GM20000 (cell line): ENCODE data around the gene SRSF2.
"Not testable (repeated sequence)": the region's sequence is repeated elsewhere in the genome, so short reads cannot be mapped to it uniquely, and the experiment has no call there.

Experiments used
- DNase-seq: peaks from one replicate; pipeline ENCODE4 v3.0.0; 2012; ENCODE audit warnings: low spot score
- CTCF ChIP-seq: IDR thresholded peaks from 2 replicates; pipeline ENCODE4 v1.5.1; 2012; ENCODE audit warnings: mild to moderate bottlenecking, control low read depth; ENCODE audit errors: extremely low read depth, missing control alignments

Gene SRSF2

GRCh38 chr17:76714822-76715495 is 22.2 kb downstream of the SRSF2 start:
- DNase-seq: peak; percentile 70
- peak; percentile 56 for TF ChIP-seq CTCF

GRCh38 chr17:76714336-76714735 is 22.8 kb downstream of the SRSF2 start:
- no peak for DNase-seq
- no peak for TF ChIP-seq CTCF

- DNase-seq: no peak
- TF ChIP-seq CTCF: no peak
These were observed 23.4 kb downstream of the SRSF2 start for GRCh38 chr17:76713765-76714164.

- DNase-seq: not testable (repeated sequence)
These were observed 24.8 kb downstream of the SRSF2 start for GRCh38 chr17:76712321-76712720.

- peak; percentile 87 for DNase-seq
- TF ChIP-seq CTCF: no peak
These were observed 26.1 kb downstream of the SRSF2 start, which contains the start of gene MXRA7 for GRCh38 chr17:76710863-76711611. Gene MXRA7, minus strand, starts transcription at chr17:76710965. Its CDS starts 19 bp downstream, at chr17:76710946.

GRCh38 chr17:76709951-76710862 is 26.9 kb downstream of the SRSF2 start:
- DNase-seq: not testable (repeated sequence)

GRCh38 chr17:76709077-76709950 is 27.8 kb downstream of the SRSF2 start:
- TF ChIP-seq CTCF: no peak
- DNase-seq: no peak
